NCI-H524 treated with DMSO at 0.1 percent for 48 hours (cell line): ENCODE measurements around the gene IGF1R.

Experiments used
- DNase-seq: peaks from one replicate; lab custom pipeline; 2025; lab: John Stamatoyannopoulos, UW

The IGF1R gene

GRCh38 chr15:98745650-98746374 lies 97.5 kb downstream of the IGF1R start:
- no peak for DNase-seq

GRCh38 chr15:98746375-98747155 lies 98.2 kb downstream of the IGF1R start:
- DNase-seq: no peak

- DNase-seq: no peak
Measured at GRCh38 chr15:98751767-98752166, 103.4 kb downstream of the IGF1R start.

GRCh38 chr15:98753726-98754656 lies 105.7 kb downstream of the IGF1R start:
- no peak for DNase-seq

GRCh38 chr15:98754657-98755022 lies 106.3 kb downstream of the IGF1R start:
- no peak for DNase-seq

- DNase-seq: no peak
Measured at GRCh38 chr15:98755138-98755537, 106.8 kb downstream of the IGF1R start.

GRCh38 chr15:98755781-98756180 lies 107.4 kb downstream of the IGF1R start:
- no peak for DNase-seq

GRCh38 chr15:98758224-98758623 lies 109.9 kb downstream of the IGF1R start:
- DNase-seq: no peak

GRCh38 chr15:98759277-98759676 lies 110.9 kb downstream of the IGF1R start:
- DNase-seq: no peak

- no peak for DNase-seq
Measured at GRCh38 chr15:98760112-98760826, 111.9 kb downstream of the IGF1R start.

- no peak for DNase-seq
Measured at GRCh38 chr15:98760975-98761374, 112.6 kb downstream of the IGF1R start.

GRCh38 chr15:98763179-98763578 lies 114.8 kb downstream of the IGF1R start:
- DNase-seq: no peak

GRCh38 chr15:98764291-98764690 lies 116.0 kb downstream of the IGF1R start:
- DNase-seq: no peak

- DNase-seq: no peak
Measured at GRCh38 chr15:98765610-98766009, 117.3 kb downstream of the IGF1R start.

- DNase-seq: no peak
Measured at GRCh38 chr15:98767692-98768091, 119.4 kb downstream of the IGF1R start.

- DNase-seq: no peak
Measured at GRCh38 chr15:98769867-98770266, 121.5 kb downstream of the IGF1R start.

- no peak for DNase-seq
Measured at GRCh38 chr15:98770984-98771383, 122.6 kb downstream of the IGF1R start.

GRCh38 chr15:98771541-98771940 lies 123.2 kb downstream of the IGF1R start:
- DNase-seq: no peak

- no peak for DNase-seq
Measured at GRCh38 chr15:98772895-98773294, 124.6 kb downstream of the IGF1R start.

GRCh38 chr15:98773616-98774015 lies 125.3 kb downstream of the IGF1R start:
- DNase-seq: no peak

- no peak for DNase-seq
Measured at GRCh38 chr15:98774756-98775497, 126.6 kb downstream of the IGF1R start.
